ENCODE data around the gene PPP4R3C.
"Not testable (repeated sequence)": the region's sequence is repeated elsewhere in the genome, so short reads cannot be mapped to it uniquely, and the experiment has no call there.

Gene PPP4R3C
- total RNA-seq = 0 to 0.07 reads per million in 2 donors

DNA sequence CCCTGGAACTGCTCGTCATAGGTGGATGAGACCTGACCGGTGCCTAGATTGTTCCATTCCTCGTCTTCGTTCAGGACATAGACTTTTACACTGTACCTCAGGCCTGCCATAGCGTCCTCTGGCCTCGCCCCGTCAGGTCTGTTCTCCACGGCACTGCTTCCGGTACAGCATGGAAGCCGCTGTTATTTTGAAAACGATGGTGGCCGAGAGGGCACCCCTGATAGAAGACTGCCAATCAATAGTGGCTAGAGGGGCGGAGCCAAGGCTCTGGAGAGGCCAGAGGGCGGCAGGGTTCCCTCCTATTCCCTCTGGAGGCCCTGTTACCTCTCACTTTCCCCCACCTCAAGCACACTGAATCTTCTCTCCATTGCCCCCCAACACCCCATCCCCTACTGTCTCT, at the start of gene PPP4R3C:
TSS of gene PPP4R3C (minus strand) at position 155 of the 400 bp plus-strand sequence. CDS start at position 110, 45 bp downstream.
- DNase-seq = no peak

DNA sequence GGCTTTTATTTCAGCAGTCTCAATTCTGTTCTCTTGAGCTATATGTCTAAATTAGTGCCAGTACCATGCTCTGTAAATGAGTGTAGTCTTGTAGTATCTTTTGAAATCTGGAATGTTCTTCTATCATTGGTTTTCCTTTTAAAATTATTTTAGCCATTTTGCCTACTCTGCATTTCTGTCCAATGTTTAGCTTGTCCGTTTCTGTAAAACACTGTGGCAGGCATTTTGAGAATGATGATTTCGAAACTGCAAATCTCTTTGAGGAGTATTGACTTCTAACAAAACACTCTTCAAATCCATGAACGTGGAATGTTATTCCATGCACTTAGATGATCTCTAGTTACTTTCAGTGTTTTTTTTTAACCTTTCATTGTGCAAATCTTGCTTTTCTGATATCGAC, 28.3 kb upstream of the PPP4R3C start:
- no peak for DNase-seq

DNA sequence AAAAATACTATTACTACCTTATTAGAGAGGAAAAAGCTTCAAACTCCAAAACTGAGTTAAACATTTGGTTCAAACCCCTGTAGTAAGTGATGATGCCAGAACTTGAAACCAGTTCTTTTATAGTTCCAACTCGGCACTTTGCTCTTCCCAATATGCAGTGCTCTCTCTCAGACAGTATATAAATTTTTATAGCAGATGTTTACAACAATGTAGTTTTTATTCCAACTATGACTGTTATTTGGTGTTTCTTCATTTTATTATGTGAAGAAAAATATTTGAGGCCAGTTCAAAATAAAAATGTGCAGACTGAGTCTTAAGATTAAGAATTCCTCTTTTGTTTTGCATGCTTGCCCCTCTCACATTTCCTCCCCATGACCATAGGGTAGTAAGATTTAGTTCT, 2.9 kb upstream of the PPP4R3C start:
- DNase-seq = no peak

DNA sequence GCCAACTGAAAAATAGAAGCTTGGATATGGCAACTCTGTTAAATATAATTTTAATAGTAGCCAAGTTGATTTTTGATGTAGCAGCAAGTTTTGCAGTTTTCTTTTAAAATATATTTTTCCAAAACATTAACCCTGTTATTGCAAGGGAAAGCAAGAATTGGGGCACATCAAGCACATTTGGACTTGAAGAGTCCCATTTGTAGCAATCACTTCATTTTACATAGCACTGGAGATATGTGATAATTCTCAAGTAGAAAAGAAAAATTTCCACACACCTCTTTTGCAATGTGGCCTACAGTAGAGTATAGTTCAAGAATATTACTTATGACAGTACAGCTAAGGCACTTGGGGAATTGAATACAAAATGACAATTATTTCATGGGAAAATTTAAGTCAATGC, 1.9 kb upstream of the PPP4R3C start:
- DNase-seq = no peak

DNA sequence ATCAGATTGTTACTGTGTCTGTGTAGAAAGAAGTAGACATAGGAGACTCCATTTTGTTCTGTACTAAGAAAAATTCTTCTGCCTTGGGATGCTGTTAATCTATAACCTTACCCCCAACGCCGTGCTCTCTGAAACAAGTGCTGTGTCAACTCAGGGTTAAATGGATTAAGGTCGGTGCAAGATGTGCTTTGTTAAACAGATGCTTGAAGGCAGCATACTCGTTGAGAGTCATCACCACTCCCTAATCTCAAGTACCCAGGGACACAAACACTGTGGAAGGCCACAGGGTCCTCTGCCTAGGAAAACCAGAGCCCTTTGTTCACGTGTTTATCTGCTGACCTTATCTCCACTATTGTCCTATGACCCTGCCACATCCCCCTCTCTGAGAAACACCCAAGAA, 4.0 kb downstream of the PPP4R3C start:
- DNase-seq = not testable (repeated sequence)

DNA sequence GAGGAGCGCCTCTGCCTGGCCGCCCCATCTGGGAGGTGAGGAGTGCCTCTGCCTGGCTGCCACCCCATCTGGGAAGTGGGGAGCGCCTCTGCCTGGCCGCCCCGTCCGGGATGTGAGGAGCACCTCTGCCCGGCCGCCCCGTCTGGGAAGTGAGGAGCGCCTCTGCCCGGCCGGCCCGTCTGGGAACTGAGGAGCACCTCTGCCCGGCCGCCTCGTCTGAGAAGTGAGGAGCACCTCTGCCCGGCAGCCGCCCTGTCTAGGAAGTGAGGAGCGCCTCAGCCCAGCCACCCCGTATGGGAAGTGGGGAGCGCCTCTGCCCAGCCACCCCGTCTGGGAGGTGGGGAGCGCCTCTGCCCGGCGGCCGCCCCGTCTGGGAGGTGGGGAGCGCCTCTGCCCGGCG, 4.6 kb downstream of the PPP4R3C start:
- not testable (repeated sequence) for DNase-seq

DNA sequence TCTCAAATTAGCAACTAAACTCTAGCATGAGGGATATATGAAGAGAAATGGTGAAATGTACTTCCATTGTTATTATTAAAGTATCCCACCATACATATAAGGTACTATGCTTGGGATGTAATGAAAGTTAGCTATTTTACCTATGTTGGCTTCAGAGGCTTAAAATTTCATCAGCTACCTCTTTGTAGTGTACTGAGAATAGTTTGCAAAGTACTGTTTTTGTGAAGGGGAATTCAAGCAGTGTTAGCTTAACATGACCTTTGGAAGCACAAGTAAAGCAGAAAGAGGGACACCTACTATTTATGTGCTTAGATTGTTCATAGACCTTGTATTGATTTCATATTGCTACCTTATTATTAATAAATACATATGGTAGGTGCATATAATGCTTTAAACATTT, 11.8 kb downstream of the PPP4R3C start:
- no peak for DNase-seq

DNA sequence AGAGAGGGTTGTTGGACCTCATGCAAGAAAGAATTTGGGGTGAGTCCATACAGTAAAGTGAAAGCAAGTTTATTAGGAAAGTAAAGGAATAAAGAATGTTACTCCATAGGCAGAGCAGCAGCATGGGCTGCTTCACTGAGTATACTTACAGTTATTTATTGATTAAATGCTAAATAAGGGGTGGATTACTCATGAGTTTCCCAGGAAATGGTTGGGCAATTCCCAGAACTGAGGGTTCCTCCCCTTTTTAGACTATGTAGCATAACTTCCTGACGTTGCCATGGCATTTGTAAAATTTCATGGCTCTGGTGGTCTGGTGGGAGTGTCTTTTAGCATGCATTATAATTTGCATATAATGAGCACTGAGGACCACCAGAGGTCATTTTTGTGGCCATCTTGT, 16.7 kb downstream of the PPP4R3C start:
- DNase-seq = no peak

DNA sequence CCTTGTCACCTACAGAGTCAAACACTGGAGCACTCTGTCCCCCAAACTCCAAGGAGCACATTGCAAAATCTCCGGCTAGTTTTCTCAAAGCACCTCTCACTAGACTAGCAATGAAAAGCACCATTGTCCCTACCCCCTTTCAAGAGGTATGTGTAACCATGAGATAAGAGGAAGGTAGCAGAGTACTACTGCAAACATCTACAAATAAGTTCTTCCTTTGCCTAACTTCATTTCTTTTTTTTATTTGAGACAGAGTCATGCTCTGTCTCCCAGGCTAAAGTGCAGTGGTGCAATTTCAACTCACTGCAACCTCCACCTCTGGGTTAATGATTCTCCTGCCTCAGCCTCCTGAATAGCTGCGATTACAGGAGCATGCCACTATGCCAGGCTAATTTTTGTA, 17.7 kb downstream of the PPP4R3C start:
- no peak for DNase-seq

DNA sequence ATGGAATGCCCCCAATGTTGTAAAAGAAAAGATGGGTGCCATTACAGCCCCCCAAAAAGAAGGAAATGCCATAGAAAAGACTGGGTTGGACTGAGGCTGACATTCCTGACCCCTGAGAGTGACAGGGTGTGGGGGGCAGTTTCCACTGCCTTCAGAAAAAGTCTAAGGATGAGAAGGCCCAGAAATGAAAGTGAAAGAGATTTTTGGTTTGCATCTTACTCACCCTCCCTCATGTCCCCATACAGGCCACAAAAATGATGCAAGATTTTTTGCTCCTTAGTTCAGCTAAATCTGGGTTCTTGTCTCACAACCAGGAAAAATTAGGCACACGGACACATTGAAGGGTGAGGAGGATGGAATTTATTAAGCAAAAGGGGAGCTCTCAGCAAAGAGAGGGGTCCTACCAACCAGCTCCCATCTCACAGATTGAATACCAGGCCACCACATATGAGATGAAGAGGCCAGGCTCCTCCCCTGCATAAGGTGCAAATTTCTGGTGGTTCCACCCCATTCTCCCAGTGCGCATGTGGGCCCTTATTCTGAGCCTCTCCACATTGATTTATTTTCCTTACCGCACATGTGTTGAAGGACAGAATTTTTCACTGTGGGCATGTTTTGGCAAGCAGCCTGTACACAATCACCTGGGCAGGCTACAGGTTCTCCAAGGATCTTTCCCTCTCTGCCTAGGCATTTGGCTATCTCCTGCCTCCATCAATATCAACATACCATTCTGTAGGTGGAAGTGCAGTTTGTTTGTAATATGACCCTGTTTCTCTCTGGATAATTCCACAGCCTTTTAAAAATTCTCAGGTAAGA, 18.8 kb downstream of the PPP4R3C start:
- DNase-seq = no peak

DNA sequence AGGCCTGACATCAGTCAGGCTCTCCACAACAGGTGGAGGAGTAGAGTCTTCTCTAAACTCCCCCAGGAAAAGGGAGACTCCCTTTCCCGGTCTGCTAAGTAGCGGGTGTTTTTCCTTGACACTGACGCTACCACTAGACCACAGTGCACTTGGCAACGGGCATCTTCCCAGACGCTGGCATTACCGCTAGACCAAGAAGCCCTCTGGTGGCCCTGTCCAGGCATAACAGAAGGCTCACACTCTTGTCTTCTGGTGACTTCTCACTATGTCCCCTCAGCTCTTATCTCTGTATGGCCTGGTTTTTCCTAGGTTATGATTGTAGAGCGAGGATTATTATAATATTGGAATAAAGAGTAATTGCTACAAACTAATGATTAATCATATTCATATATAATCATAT, 20.7 kb downstream of the PPP4R3C start:
- not testable (repeated sequence) for DNase-seq

DNA sequence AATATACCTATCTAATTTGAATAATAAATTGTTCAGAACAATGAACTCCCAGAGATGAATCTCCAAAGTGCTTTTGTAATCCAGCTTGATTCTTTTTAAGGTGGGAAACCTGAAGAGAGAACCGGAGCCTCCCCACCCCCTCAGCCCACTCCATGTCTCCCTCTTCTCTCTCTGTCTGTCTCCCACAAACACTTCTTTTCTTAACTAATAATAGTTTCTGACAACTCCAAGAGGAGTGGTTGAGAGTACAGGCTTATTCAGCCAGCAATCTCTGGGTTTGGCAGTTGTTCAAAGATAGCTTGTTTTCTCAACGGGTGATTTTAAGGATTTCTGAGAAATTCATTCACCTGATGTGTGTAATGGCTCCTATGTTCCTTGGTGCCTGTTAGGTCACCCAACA, 23.4 kb downstream of the PPP4R3C start:
- DNase-seq = no peak

DNA sequence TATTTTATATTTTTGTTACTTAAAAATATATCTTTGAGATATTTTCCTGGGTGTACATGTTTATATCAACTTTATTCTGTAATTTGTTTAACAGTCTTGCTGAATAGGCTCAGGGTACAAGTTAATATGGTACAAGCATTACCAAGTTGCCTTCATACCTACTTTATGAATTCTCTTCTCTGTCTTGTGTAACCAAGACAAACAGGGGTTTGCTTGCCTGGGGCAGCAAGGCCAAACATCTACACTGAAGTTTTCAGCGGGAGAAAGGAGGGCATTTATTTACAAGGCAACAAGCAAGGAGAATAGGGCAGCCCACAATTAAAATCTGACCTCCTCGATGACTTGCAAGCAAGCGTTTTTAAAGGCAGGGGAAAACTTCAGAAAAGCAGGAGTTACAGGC, 24.2 kb downstream of the PPP4R3C start:
- DNase-seq = no peak

DNA sequence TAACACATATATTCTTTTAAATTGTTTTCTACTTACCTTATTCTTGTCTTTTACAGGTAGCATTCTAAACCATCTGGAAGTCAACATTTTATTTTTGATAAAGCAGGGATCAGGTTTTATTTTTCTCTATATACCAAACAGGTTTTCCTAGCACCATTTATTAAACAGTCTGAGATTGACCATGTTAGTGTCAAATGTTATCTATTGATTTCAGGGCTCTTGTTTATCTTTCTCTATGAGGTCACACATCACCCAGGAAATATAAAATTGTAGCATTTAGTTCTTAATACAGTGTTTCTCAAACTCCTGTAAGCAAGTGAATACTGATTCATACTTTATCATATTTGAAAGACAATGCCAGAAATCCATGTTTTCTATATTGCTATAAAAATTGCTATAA, 28.1 kb downstream of the PPP4R3C start:
- no peak for DNase-seq

Data from T-helper 9 cell (primary cell).